HEK293 (cell line): ENCODE results near the gene SCN5A.

ENCODE experiments used
- CTCF ChIA-PET: fragments of 350-600 bp; formaldehyde crosslinking; extraction: SDS; loops from one replicate; lab custom pipeline; 2021; ENCODE audit warnings: antibody characterized with exemption; lab: Yijun Ruan, JAX
- POLR2A ChIA-PET: fragments of 300-600 bp; formaldehyde crosslinking; extraction: SDS; loops from one replicate; lab custom pipeline; 2020; ENCODE audit warnings: antibody characterized with exemption, inconsistent platforms; lab: Yijun Ruan, JAX
- H3K27ac ChIP-seq: fragments of 200-500 bp; sonication (Bioruptor generic); 2 replicates; pipeline ENCODE4 v1.5.1; 2014; ENCODE audit warnings: low read depth, low read length, control low read depth, inconsistent platforms; ENCODE audit errors: extremely low read depth
- H3K36me3 ChIP-seq, 2 experiments: fragments of 200-500 bp in 1 of 2; sonication (Bioruptor generic) in 1 of 2; 1 replicate in 1 of 2; 2 replicates in 1 of 2; pipeline ENCODE4 v1.5.1; 2014 to 2017; ENCODE audit warnings: inconsistent platforms in 2 of 2, low read length in 2 of 2; ENCODE audit not compliant: control insufficient read depth in 2 of 2, insufficient read depth in 1 of 2
- H3K4me1 ChIP-seq: fragments of 200-500 bp; sonication (Bioruptor generic); 2 replicates; pipeline ENCODE4 v1.5.1; 2014; ENCODE audit warnings: mild to moderate bottlenecking, low read length, inconsistent platforms; ENCODE audit not compliant: control insufficient read depth, insufficient read depth
- H3K4me3 ChIP-seq: 2 replicates; pipeline ENCODE4 v1.5.1; 2011; ENCODE audit warnings: low read depth, mild to moderate bottlenecking, control low read depth, low read length, moderate library complexity
- H3K9me3 ChIP-seq: fragments of 200-500 bp; sonication (Bioruptor generic); 2 replicates; pipeline ENCODE4 v1.5.1; 2014; ENCODE audit warnings: low read depth, low read length, inconsistent platforms; ENCODE audit not compliant: control insufficient read depth, insufficient read depth
- SCRT2 ChIP-seq: fragments of 450-650 bp; formaldehyde crosslinking; IDR thresholded peaks from 2 replicates; pipeline ENCODE4 v1.5.1; 2016; ENCODE audit warnings: missing biosample characterization, missing genetic modification characterization
- TCF7L2 ChIP-seq: IDR thresholded peaks from 2 replicates; pipeline ENCODE4 v1.6.1; 2011; ENCODE audit warnings: low read depth, mild to moderate bottlenecking, inconsistent platforms, low read length, moderate library complexity, borderline replicate concordance
- ZBTB8A ChIP-seq: fragments of 450-650 bp; formaldehyde crosslinking; IDR thresholded peaks from 2 replicates; pipeline ENCODE4 v1.5.1; 2016; ENCODE audit warnings: missing biosample characterization, missing genetic modification characterization
- ZNF16 ChIP-seq: fragments of 450-650 bp; formaldehyde crosslinking; IDR thresholded peaks from 2 replicates; pipeline ENCODE4 v1.5.1; 2016; ENCODE audit warnings: low read depth, missing biosample characterization, missing genetic modification characterization
- ZNF221 ChIP-seq: fragments of 450-650 bp; formaldehyde crosslinking; IDR thresholded peaks from 2 replicates; pipeline ENCODE4 v1.5.1; 2017; ENCODE audit warnings: missing biosample characterization, missing genetic modification characterization, borderline replicate concordance
- ZNF239 ChIP-seq: fragments of 450-650 bp; formaldehyde crosslinking; IDR thresholded peaks from 2 replicates; pipeline ENCODE4 v1.5.1; 2016; ENCODE audit warnings: missing biosample characterization, missing genetic modification characterization
- ZNF24 ChIP-seq: fragments of 450-650 bp; formaldehyde crosslinking; IDR thresholded peaks from 2 replicates; pipeline ENCODE4 v1.5.1; 2016; ENCODE audit warnings: missing biosample characterization, missing genetic modification characterization
- ZNF391 ChIP-seq: fragments of 450-650 bp; formaldehyde crosslinking; IDR thresholded peaks from 2 replicates; pipeline ENCODE4 v1.5.1; 2016; ENCODE audit warnings: low read depth, missing biosample characterization, missing genetic modification characterization, borderline replicate concordance
- ZNF473 ChIP-seq: fragments of 450-650 bp; formaldehyde crosslinking; IDR thresholded peaks from 2 replicates; pipeline ENCODE4 v1.5.1; 2017; ENCODE audit warnings: missing biosample characterization, missing genetic modification characterization
- ZNF747 ChIP-seq: fragments of 450-650 bp; formaldehyde crosslinking; IDR thresholded peaks from 2 replicates; pipeline ENCODE4 v1.5.1; 2016; ENCODE audit warnings: missing biosample characterization, missing genetic modification characterization
- ZNF776 ChIP-seq: fragments of 450-650 bp; formaldehyde crosslinking; IDR thresholded peaks from 2 replicates; pipeline ENCODE4 v1.5.0; 2017; ENCODE audit warnings: missing biosample characterization, missing genetic modification characterization, borderline replicate concordance
- ZNF785 ChIP-seq: fragments of 450-650 bp; formaldehyde crosslinking; IDR thresholded peaks from 2 replicates; pipeline ENCODE4 v1.5.1; 2016; ENCODE audit warnings: missing biosample characterization, missing genetic modification characterization
- TF ChIP-seq, protein P1 (sequence below): fragments of 450-650 bp; formaldehyde crosslinking; conservative IDR thresholded peaks from 2 replicates; pipeline ENCODE4 v1.5.1; 2016; ENCODE audit warnings: low read depth, missing biosample characterization, missing genetic modification characterization
- TF ChIP-seq, protein P2 (sequence below): sonication (generic); formaldehyde crosslinking; IDR thresholded peaks from 2 replicates; pipeline ENCODE4 v1.8.1; 2022; ENCODE audit warnings: mild to moderate bottlenecking, moderate library complexity, missing genetic modification reagents
- TF ChIP-seq, protein P3 (sequence below): fragments of 450-650 bp; formaldehyde crosslinking; IDR thresholded peaks from 2 replicates; pipeline ENCODE4 v1.5.1; 2016; ENCODE audit warnings: missing biosample characterization, missing genetic modification characterization, low read depth
- TF ChIP-seq, protein P4 (sequence below): fragments of 450-650 bp; formaldehyde crosslinking; IDR thresholded peaks from 2 replicates; pipeline ENCODE4 v1.5.1; 2016; ENCODE audit warnings: missing biosample characterization, missing genetic modification characterization

The SCN5A gene

DNA sequence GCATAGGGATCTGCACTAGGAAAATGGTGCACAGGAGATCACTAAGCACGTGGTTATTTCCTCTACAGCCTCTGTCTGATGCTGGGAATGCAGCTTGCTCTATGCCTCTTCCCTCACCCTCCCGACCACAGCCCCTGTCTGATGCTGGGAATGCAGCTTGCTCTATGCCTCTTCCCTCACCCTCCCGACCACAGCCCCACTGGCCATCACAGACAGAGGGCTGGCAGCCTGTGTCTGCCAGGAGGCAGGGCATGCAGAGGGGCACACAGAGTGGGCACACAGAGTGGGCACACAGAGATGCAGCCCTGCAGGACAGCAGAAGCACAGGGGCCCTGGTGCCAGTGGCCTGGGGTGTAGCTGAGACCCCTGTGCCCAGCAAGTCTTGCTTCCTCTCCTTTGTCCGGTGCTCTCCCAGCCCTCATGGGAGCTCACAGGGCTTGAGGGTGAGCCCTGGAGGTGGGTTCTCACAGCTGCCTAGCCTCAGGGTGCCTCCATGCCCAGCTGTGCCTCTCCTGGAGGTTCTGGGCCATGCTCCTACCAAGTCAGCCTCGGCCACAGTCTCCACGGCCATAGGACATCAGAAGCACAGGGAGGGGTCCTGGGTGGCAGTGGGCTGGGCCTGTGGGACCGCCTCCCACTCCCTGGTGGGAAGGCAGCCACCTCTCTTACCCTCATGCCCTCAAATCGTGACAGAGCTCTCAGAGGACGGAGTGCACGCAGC, 87.6 kb downstream of the SCN5A start (continued):
- TF ChIP-seq, protein P1, sequence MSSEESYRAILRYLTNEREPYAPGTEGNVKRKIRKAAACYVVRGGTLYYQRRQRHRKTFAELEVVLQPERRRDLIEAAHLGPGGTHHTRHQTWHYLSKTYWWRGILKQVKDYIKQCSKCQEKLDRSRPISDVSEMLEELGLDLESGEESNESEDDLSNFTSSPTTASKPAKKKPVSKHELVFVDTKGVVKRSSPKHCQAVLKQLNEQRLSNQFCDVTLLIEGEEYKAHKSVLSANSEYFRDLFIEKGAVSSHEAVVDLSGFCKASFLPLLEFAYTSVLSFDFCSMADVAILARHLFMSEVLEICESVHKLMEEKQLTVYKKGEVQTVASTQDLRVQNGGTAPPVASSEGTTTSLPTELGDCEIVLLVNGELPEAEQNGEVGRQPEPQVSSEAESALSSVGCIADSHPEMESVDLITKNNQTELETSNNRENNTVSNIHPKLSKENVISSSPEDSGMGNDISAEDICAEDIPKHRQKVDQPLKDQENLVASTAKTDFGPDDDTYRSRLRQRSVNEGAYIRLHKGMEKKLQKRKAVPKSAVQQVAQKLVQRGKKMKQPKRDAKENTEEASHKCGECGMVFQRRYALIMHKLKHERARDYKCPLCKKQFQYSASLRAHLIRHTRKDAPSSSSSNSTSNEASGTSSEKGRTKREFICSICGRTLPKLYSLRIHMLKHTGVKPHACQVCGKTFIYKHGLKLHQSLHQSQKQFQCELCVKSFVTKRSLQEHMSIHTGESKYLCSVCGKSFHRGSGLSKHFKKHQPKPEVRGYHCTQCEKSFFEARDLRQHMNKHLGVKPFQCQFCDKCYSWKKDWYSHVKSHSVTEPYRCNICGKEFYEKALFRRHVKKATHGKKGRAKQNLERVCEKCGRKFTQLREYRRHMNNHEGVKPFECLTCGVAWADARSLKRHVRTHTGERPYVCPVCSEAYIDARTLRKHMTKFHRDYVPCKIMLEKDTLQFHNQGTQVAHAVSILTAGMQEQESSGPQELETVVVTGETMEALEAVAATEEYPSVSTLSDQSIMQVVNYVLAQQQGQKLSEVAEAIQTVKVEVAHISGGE (tag by site-specific recombination): no peak
- TF ChIP-seq ZBTB8A (tag by site-specific recombination) (no peak), ZNF16 (no peak), ZNF473 (tag by site-specific recombination) (no peak)

DNA sequence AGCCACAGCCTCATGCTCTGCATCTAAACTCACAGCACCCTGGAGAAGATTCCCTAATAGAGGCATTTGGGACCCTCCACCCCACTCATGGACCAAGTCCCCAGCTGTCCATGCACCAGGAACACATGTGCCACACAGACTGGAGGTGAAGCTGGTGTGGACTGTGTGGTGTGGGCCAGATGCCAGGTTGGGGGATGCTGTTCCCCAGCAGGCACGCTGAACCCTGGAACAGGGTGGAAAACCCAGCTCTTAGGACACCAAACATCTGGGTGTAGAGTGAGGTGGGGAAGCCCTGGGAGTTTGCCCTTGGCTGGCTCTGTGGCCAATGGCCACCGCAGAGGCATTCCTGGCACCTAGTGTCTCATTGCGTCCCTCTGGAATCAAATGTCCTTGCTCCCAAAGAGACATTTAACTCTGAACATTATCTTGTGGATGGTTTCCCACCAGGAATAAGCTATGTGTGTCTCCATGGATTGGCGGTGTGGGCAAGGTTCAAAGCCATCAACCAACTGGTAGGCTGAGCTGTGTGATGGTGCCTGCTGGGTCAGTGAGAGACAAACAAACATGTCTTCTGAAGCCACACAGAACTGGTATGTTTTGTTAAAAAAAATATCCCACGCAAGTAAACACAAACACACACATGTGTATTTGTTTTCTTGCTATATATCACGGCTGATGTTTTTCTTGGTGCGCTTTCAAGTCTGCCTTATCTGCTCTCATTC, 88.3 kb downstream of the SCN5A start:
- Histone ChIP-seq H3K9me3 (no peaks in the 10 kb centered on the region), H3K36me3 (no peaks in the 10 kb centered on the region), H3K4me3 (no peak overlapping the region), H3K27ac (no peak overlapping the region), H3K4me1 (no peaks in the 10 kb centered on the region)
- ChIA-PET POLR2A (no interaction called here), CTCF (interaction anchor here (0.5 kb wide), 1 partner anchor 1071 kb away, joined by 3 read pairs; no protein-coding TSS in a partner anchor)
- TF ChIP-seq, protein P2, sequence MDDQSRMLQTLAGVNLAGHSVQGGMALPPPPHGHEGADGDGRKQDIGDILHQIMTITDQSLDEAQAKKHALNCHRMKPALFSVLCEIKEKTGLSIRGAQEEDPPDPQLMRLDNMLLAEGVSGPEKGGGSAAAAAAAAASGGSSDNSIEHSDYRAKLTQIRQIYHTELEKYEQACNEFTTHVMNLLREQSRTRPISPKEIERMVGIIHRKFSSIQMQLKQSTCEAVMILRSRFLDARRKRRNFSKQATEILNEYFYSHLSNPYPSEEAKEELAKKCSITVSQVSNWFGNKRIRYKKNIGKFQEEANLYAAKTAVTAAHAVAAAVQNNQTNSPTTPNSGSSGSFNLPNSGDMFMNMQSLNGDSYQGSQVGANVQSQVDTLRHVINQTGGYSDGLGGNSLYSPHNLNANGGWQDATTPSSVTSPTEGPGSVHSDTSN (CRISPR knock-in tag): no peak
- TF ChIP-seq TCF7L2: no peak
- TF ChIP-seq, protein P3, sequence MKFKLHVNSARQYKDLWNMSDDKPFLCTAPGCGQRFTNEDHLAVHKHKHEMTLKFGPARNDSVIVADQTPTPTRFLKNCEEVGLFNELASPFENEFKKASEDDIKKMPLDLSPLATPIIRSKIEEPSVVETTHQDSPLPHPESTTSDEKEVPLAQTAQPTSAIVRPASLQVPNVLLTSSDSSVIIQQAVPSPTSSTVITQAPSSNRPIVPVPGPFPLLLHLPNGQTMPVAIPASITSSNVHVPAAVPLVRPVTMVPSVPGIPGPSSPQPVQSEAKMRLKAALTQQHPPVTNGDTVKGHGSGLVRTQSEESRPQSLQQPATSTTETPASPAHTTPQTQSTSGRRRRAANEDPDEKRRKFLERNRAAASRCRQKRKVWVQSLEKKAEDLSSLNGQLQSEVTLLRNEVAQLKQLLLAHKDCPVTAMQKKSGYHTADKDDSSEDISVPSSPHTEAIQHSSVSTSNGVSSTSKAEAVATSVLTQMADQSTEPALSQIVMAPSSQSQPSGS: no peak
- no peak for TF ChIP-seq ZNF776 (tag by site-specific recombination)
- no peak for TF ChIP-seq ZNF239 (tag by site-specific recombination)
- no peak for TF ChIP-seq ZNF785
- TF ChIP-seq ZNF391 (tag by site-specific recombination): no peak
- TF ChIP-seq SCRT2 (tag by site-specific recombination): no peak
- TF ChIP-seq, protein P4, sequence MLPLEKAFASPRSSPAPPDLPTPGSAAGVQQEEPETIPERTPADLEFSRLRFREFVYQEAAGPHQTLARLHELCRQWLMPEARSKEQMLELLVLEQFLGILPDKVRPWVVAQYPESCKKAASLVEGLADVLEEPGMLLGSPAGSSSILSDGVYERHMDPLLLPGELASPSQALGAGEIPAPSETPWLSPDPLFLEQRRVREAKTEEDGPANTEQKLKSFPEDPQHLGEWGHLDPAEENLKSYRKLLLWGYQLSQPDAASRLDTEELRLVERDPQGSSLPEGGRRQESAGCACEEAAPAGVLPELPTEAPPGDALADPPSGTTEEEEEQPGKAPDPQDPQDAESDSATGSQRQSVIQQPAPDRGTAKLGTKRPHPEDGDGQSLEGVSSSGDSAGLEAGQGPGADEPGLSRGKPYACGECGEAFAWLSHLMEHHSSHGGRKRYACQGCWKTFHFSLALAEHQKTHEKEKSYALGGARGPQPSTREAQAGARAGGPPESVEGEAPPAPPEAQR (tag by site-specific recombination): no peak
- TF ChIP-seq ZNF24 (tag by site-specific recombination): no peak
- TF ChIP-seq ZNF221 (tag by site-specific recombination): no peak
- TF ChIP-seq ZNF747 (tag by site-specific recombination): no peak
